Measurements from ENCODE around the gene KRT76.

The KRT76 gene

GRCh38 chr12:52813203-52813819 lies 36.2 kb upstream of the KRT76 start:
- DNase-seq (ENCODE audit: low read depth): no peak

DNA sequence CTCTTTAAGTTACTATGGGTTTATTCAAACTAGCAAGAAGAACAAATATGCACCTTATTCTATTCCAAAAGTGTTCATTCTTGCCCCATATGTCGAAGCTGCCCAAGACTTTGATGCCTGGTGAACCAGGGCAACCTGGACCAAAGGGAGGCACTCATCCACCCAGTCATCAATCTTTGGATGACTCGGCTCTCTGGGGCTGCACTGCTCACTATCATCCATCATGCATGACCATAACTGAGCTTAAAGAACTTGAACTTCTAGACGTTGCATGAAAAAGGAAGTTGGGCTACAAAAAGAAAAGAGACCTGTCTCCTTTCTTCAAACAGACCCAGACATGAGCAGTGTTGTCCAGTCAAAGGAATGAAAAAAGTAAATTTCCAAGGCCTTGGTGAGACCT lies 35.6 kb upstream of the KRT76 start:
- DNase-seq (ENCODE audit: low read depth): no peak

- DNase-seq (ENCODE audit: low read depth): no peak
Measured at GRCh38 chr12:52812073-52812400, 34.9 kb upstream of the KRT76 start.

DNA sequence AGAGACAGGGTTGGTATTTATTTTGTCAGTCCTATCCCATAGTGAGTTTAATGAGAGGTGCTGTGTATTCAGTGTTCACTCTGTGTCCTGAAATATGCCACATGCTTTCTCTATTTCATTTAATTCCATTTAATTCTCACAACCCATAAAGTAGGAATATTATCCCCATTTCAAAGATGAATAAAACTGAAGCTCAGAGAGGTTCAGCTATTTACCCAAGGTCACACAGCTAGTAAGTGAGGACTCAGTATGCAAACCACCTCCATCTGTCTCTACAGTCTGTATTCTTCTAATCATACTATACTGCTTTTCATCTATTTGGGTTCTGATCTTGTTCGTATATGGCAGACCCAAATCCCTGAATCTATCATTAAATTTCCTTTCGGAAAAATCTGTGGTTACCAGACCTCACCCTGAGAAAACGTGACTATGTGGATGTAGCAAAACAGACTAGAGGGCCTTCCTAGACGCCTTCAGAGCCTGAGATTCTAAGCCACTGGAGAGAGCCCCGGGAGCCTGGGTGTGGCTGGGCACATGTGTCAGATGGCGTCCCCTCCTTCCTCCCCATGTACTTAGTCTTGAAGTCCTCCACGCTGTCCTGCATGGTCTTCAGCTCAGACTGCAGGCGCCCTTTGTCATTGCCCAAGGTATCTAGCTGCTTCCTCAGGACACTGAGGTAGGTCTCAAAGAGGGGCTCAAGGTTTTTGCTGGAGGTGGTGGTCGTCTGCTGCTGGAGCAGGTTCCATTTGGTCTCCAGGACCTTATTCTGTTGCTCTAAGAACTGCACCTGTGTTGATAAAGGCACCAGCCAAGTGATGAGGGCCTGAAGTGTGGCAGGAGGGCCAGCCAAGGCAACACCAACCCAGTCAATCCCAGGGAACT lies 34.3 kb upstream of the KRT76 start:
- DNase-seq (ENCODE audit: low read depth): no peak

DNA sequence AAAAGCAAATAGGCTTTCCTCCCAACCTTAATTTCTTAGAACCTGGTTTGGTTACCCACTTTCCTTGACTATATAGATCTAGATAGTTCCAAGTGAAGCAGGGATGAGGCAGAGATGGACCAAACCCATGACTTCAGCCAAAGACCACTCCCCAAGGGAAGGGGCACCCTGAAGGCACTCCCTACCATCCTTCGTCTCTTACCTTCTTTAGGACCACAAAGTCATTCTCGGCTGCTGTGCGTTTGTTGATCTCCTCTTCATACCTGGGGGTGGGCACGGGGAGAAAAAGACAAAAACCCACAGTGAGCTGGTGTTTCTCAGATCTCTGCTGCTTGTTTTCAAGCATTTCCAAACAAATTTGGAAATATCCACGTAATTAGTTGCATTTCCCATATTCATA lies 33.4 kb upstream of the KRT76 start:
- DNase-seq (ENCODE audit: low read depth): no peak

- DNase-seq (ENCODE audit: low read depth): no peak
Measured at GRCh38 chr12:52809166-52809565, 32.0 kb upstream of the KRT76 start.

GRCh38 chr12:52808573-52809160 lies 31.5 kb upstream of the KRT76 start:
- no peak for DNase-seq (ENCODE audit: low read depth)

DNA sequence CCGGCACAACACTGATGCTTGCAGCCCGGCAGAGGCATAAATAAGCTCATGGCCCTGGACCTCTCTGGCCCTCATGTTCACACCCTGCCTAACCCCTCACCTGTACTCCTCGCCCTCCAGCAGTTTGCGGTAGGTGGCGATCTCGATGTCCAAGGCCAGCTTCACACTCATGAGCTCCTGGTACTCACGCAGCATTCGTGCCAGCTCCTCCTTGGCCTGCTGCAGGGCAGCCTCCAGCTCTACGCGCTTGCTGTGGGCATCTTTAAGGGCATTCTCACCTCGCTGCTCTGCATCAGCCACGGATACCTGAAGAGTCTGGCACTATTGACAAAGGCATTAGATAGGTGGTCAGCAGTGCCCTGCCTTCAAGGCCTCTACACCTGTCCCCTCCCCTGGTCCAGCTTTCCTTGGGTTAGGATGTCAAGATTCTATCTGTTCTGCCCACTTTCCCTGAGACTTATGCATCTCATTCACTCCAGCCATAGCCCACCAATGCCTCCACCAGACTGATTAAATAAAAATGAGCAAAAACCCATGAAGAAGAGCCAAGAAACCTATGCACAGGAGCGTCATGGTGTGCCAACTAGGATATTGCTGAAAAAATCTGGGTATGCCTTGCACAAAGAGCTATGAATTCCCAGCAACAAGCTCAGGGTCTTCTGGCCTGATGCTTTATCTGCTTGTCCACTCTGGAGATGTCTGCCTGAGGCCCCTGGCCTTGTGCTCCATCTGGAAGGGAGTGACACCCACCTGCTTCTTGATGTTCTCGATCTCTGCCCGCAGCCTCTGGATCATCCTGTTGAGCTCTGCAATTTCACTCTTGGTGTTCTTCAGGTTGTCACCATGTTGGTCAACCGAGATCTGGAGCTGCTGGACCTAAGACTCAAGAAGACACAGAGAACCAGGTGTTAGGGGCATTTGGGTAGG lies 30.7 kb upstream of the KRT76 start:
- DNase-seq (ENCODE audit: low read depth): no peak

DNA sequence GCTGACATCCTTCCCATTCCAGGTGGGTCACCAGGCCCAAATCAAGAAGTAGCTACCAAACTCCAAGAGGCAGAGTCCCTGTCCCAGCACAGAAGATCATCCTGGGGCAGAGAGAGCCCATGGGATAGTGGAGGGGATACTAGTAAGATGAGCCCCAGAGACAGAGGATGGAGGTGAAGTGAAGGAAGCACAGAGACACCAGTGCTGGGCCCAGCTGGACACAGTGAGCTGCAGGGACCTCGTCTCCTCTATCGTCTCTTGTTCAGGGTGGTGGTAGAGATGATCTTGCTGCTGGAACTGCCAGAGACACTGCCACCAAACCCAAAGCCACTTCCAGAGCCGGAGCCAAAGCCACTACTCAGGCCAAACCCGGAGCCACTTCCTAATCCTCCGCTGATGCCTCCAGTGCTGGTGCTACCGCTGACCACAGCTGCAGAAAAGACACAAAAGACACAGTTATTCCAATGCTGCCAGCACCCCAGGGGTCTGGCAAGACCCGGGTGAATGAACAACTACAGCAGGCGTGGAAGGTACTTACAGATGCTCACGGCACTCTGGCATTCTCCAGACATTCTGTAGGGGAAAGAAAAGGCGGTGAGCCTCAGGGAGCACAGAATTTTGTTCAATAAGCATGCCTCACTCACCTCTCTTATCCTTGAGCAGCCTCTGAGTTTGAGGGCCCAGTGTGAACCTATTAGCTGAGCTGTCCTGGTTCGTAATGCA lies 29.8 kb upstream of the KRT76 start:
- no peak for DNase-seq (ENCODE audit: low read depth)

GRCh38 chr12:52806169-52806811 lies 29.1 kb upstream of the KRT76 start:
- no peak for DNase-seq (ENCODE audit: low read depth)

DNA sequence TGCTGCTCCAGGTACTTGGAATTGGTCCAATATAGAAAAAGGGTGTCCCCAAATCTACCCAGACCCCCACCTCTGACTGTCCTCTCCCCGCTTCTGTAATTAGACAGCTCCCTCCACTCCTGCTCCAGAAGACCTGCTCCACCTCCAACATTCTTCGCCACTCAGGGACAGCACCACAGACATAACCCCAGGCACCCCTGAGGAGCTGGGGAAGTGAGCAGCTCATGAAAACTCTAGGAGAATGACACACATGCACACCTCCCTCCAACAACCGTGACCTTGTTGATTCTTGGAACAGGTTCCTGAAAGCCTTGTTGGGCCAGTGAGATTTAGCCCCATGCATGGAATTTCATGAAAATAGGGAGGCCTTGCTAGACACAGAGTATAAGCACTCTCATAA lies 28.6 kb upstream of the KRT76 start:
- DNase-seq (ENCODE audit: low read depth): no peak

DNA sequence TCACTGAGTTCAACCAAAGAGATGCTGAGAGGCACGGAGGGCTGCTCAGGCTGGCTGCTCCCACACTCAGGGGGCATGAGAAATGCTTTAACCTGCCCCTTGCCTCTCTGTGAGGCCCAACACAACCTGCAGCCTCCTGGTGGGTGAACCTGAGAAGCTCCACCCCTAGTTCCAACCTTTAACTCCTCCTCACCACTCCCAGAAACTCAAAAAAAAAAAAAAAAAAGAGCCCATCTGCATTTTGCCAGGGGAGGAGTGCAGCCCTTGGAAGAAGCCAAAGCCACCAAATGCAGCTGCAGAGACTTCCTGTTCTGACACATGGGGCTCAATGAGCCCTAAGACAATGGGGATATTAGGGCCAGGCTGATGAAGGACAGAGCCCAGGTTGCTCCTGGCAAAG lies 27.9 kb upstream of the KRT76 start:
- no peak for DNase-seq (ENCODE audit: low read depth)

DNA sequence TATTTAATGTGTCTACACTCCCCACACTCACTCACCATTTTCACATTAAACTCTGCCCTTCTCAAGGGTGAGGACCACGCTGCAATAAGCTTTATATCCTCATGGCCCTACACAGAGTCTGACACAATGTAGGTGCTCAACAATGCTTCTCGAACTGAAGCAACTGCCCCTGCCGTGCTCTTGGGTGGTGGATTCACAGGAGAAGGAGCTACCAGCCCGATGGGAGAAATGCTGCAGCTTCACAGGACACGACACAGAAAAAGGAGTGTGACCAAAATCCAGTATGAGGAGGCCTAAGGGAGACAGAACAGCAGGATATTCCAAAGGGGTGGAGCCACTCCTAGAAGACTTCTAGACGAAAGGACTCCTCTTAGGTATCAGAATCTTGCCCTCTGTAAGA lies 25.3 kb upstream of the KRT76 start:
- no peak for DNase-seq (ENCODE audit: low read depth)

DNA sequence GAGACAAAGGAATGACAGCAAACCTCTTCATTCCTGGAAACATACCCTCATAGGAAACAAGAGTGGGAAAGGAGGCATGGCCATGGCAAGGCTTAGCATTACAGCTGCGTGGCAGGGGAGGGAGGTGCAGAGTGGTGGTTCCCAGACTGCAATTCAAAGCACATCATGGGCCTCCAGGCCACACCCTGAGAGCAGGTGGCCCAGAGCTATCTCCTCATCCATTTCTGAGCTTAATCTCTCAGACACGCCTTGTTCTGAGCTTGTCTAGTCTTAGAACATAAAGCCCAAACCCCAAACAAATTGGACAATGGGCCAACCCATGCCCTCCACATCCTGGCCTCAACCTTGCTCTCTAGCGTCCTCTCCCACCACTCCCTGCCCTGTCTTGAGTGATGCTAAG lies 24.6 kb upstream of the KRT76 start:
- DNase-seq (ENCODE audit: low read depth): no peak

- DNase-seq (ENCODE audit: low read depth): no peak
Measured at GRCh38 chr12:52800259-52800917, 23.2 kb upstream of the KRT76 start.

GRCh38 chr12:52799505-52800211 lies 22.5 kb upstream of the KRT76 start:
- no peak for DNase-seq (ENCODE audit: low read depth)

- DNase-seq (ENCODE audit: low read depth): no peak
Measured at GRCh38 chr12:52798671-52799504, 21.7 kb upstream of the KRT76 start.

DNA sequence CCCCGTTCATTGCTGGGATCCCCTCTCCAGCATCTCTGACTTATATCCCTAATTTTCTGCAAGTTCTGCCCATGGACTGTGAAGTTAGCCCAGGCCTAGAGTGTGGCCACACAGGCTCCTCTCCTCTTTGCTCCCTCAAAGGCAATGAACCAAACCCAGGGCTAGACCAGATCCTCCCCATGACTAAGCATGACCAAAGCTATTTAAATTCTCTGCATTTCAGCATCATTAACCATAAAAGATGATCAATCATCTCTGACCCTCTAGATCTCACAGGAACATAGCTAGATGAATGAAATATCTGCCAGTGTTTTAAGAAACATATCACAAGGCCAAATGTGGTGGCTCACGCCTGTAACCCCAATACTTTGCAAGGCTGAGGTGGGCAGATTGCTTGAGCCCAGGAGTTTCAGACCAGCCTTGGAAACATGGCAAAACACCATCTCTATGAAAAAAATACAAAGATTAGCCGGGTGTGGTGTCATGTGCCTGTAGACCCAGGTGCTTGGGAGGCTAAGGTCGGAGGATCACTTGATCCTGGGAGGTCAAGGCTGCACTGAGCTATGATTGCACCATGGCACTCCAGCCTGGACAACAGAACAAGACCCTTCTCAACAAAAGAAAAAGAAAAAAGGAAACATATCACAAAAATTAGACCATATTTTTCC lies 21.0 kb upstream of the KRT76 start:
- DNase-seq (ENCODE audit: low read depth): no peak

DNA sequence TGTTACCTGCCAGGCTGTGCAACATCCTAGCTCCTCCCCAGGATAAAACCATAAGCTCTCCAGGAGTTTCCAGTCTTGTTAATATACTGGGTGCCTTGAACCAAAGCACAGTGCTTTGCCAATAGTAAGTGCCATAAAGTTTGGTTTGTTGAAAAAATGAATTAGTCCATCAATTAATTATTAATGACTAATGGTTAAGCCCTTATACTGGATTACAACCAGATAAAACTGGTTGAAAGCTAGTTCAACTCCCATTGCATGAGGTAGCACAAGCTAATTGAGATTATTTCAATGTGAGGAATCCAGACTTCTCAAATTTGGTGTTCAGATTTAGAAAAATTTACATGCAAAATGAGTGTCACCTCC lies 20.4 kb upstream of the KRT76 start:
- DNase-seq (ENCODE audit: low read depth): no peak

Data from stimulated activated CD8-positive, alpha-beta memory T cell treated with anti-CD3 and anti-CD28 coated beads, Interleukin-4, amount 100 ng/mL, for 24 hours (primary cell).